H54 (cell line): ENCODE data around the gene PPP1R3A.

Source experiments
- DNase-seq: peaks from one replicate; pipeline ENCODE4 v3.0.0; 2011; ENCODE audit warnings: low spot score, mixed read lengths; ENCODE audit not compliant: insufficient read length
- FAIRE-seq: peaks from 3 replicates; lab custom pipeline; 2011; peaks lifted over from hg19 to GRCh38; lab: Jason Lieb, UNC
- POLR2A ChIP-seq: IDR thresholded peaks from 2 replicates; pipeline ENCODE4 v1.6.1; 2011; ENCODE audit warnings: low read depth, mild to moderate bottlenecking, low read length

PPP1R3A gene

GRCh38 chr7:113840954-113841353 lies 77.9 kb downstream of the PPP1R3A start:
- FAIRE-seq, result no peak
- DNase-seq, result no peak
- no peak for TF ChIP-seq POLR2A

GRCh38 chr7:113835367-113835766 lies 83.4 kb downstream of the PPP1R3A start:
- TF ChIP-seq POLR2A, result no peak
- no peak for FAIRE-seq
- DNase-seq, result no peak

- no peak for DNase-seq
- no peak for TF ChIP-seq POLR2A
- no peak for FAIRE-seq
Observed at GRCh38 chr7:113832196-113832745, 86.5 kb downstream of the PPP1R3A start.

GRCh38 chr7:113831556-113831955 lies 87.3 kb downstream of the PPP1R3A start:
- TF ChIP-seq POLR2A, result no peak

GRCh38 chr7:113828581-113828980 lies 90.2 kb downstream of the PPP1R3A start:
- TF ChIP-seq POLR2A, result no peak
- FAIRE-seq (no peak), DNase-seq (no peak)

More at GRCh38 chr7:113831556-113831955, 87.3 kb downstream of the PPP1R3A start:
- DNase-seq (no peak), FAIRE-seq (no peak)
